ENCODE data around the gene SYTL3. TPM values are rescaled to one million over a fixed set of nuclear protein-coding genes. Genes with fewer than 3 reads are reported as not detected.
A peak's percentile ranks its signal among the peaks of the same experiment; 100 is the strongest.

SYTL3 gene
- total RNA-seq, 1 donor from 2014 or later, result 2.8 TPM

GRCh38 chr6:158636778-158637177 lies 13.1 kb upstream of the SYTL3 start:
- Mint-ChIP-seq H3K27ac (ENCODE audit: unreplicated experiment) (no peak overlapping the region), H3K4me1 (ENCODE audit: low read depth, unreplicated experiment) (peaks cover 12% of the 10 kb centered on the region), H3K27me3 (ENCODE audit: unreplicated experiment) (peaks cover 8% of the 10 kb centered on the region), H3K9me3 (ENCODE audit: unreplicated experiment) (peaks cover 4% of the 10 kb centered on the region), H3K4me3 (ENCODE audit: unreplicated experiment) (no peak overlapping the region), H3K36me3 (ENCODE audit: unreplicated experiment) (no peaks in the 10 kb centered on the region)
- TF ChIP-seq CTCF (IDR thresholded peaks at IDR 0.05; ENCODE audit: partially characterized antibody, unreplicated experiment), result no peak
- no peak for DNase-seq

GRCh38 chr6:158638324-158638854 lies 11.5 kb upstream of the SYTL3 start:
- no peak for TF ChIP-seq CTCF (IDR thresholded peaks at IDR 0.05; ENCODE audit: partially characterized antibody, unreplicated experiment)
- Mint-ChIP-seq H3K27ac (ENCODE audit: unreplicated experiment) (peak overlapping the region; percentile 36), H3K4me3 (ENCODE audit: unreplicated experiment) (no peak overlapping the region), H3K36me3 (ENCODE audit: unreplicated experiment) (no peaks in the 10 kb centered on the region), H3K27me3 (ENCODE audit: unreplicated experiment) (peaks cover 5% of the 10 kb centered on the region), H3K4me1 (ENCODE audit: low read depth, unreplicated experiment) (peaks cover 24% of the 10 kb centered on the region), H3K9me3 (ENCODE audit: unreplicated experiment) (peaks cover 5% of the 10 kb centered on the region)
- no peak for DNase-seq

- H3K9me3 Mint-ChIP-seq (ENCODE audit: unreplicated experiment), result peaks cover 9% of the 10 kb centered on the region
- no peak overlapping the region for H3K4me3 Mint-ChIP-seq (ENCODE audit: unreplicated experiment)
- TF ChIP-seq CTCF (IDR thresholded peaks at IDR 0.05; ENCODE audit: partially characterized antibody, unreplicated experiment), result no peak
- peaks cover 24% of the 10 kb centered on the region for H3K4me1 Mint-ChIP-seq (ENCODE audit: low read depth, unreplicated experiment)
- no peaks in the 10 kb centered on the region for H3K36me3 Mint-ChIP-seq (ENCODE audit: unreplicated experiment)
- peak overlapping the region; percentile 36 for H3K27ac Mint-ChIP-seq (ENCODE audit: unreplicated experiment)
- no peak for DNase-seq
- peaks cover 8% of the 10 kb centered on the region for H3K27me3 Mint-ChIP-seq (ENCODE audit: unreplicated experiment)
These were observed 10.8 kb upstream of the SYTL3 start for GRCh38 chr6:158639056-158639455.

- Mint-ChIP-seq H3K9me3 (ENCODE audit: unreplicated experiment) (peaks cover 16% of the 10 kb centered on the region), H3K4me3 (ENCODE audit: unreplicated experiment) (peak overlapping the region; percentile 72), H3K4me1 (ENCODE audit: low read depth, unreplicated experiment) (peaks cover 24% of the 10 kb centered on the region), H3K27me3 (ENCODE audit: unreplicated experiment) (peaks cover 8% of the 10 kb centered on the region), H3K36me3 (ENCODE audit: unreplicated experiment) (no peaks in the 10 kb centered on the region), H3K27ac (ENCODE audit: unreplicated experiment) (peak overlapping the region; percentile 56)
- DNase-seq, result no peak
- TF ChIP-seq CTCF (IDR thresholded peaks at IDR 0.05; ENCODE audit: partially characterized antibody, unreplicated experiment), result no peak
These were observed 9.3 kb upstream of the SYTL3 start for GRCh38 chr6:158640519-158640918.

GRCh38 chr6:158642097-158642601 lies 7.7 kb upstream of the SYTL3 start:
- Mint-ChIP-seq H3K27ac (ENCODE audit: unreplicated experiment) (peak overlapping the region; percentile 46), H3K36me3 (ENCODE audit: unreplicated experiment) (no peaks in the 10 kb centered on the region), H3K4me3 (ENCODE audit: unreplicated experiment) (peak overlapping the region; percentile 99), H3K27me3 (ENCODE audit: unreplicated experiment) (peaks cover 10% of the 10 kb centered on the region), H3K9me3 (ENCODE audit: unreplicated experiment) (peaks cover 18% of the 10 kb centered on the region), H3K4me1 (ENCODE audit: low read depth, unreplicated experiment) (peaks cover 27% of the 10 kb centered on the region)
- no peak for DNase-seq
- no peak for TF ChIP-seq CTCF (IDR thresholded peaks at IDR 0.05; ENCODE audit: partially characterized antibody, unreplicated experiment)
